OCI-LY3 (cell line): ENCODE results near the gene FXYD7.
A peak's percentile ranks its signal among the peaks of the same experiment; 100 is the strongest.
"Not testable (repeated sequence)": the region's sequence is repeated elsewhere in the genome, so short reads cannot be mapped to it uniquely, and the experiment has no call there.

Experiments
- H2AFZ ChIP-seq: fragments of 200-600, 300-600 bp; shearing (Covaris generic); 2 replicates; pipeline ENCODE4 v1.6.0; 2014; ENCODE audit warnings: antibody characterized with exemption, low read depth, low read length
- H3K27ac ChIP-seq: fragments of 200-600, 300-600 bp; sonication (generic); 2 replicates; pipeline ENCODE4 v1.5.1; 2014; ENCODE audit warnings: mild to moderate bottlenecking, low read length, moderate library complexity, mixed read lengths
- H3K27me3 ChIP-seq: fragments of 200-600, 300-600 bp; sonication (generic); 2 replicates; pipeline ENCODE4 v1.6.1; 2014; ENCODE audit warnings: low read depth, low read length, mixed read lengths
- H3K36me3 ChIP-seq: fragments of 200-600, 300-600 bp; sonication (generic); replicated peaks from 2 replicates; pipeline ENCODE3; 2014; ENCODE audit warnings: low read depth, low read length, mixed read lengths
- H3K4me1 ChIP-seq: fragments of 300-600, 200-600 bp; sonication (generic); 2 replicates; pipeline ENCODE4 v1.6.1; 2014; ENCODE audit warnings: low read length, mixed read lengths
- H3K4me2 ChIP-seq: fragments of 200-600, 300-600 bp; sonication (generic); 2 replicates; pipeline ENCODE4 v1.6.1; 2014; ENCODE audit warnings: low read length, mixed read lengths
- H3K4me3 ChIP-seq: fragments of 300-600, 200-600 bp; sonication (generic); 2 replicates; pipeline ENCODE4 v1.5.1; 2014; ENCODE audit warnings: antibody characterized with exemption, mild to moderate bottlenecking, low read length, moderate library complexity
- H3K79me2 ChIP-seq: fragments of 300-600, 200-600 bp; shearing (Covaris generic); 2 replicates; pipeline ENCODE4 v1.6.1; 2014; ENCODE audit warnings: mild to moderate bottlenecking, low read length, mixed read lengths
- H3K9ac ChIP-seq: fragments of 300-600, 200-600 bp; shearing (Covaris generic); 2 replicates; pipeline ENCODE4 v1.6.0; 2014; ENCODE audit warnings: mild to moderate bottlenecking, low read length, moderate library complexity
- H3K9me3 ChIP-seq: fragments of 200-600, 300-600 bp; shearing (Covaris generic); 2 replicates; pipeline ENCODE4 v1.6.1; 2014; ENCODE audit warnings: low read length, mixed read lengths; ENCODE audit not compliant: insufficient read depth
- H4K20me1 ChIP-seq: fragments of 200-600, 300-600 bp; sonication (generic); 2 replicates; pipeline ENCODE4 v1.6.1; 2016; ENCODE audit warnings: low read length, mixed read lengths; ENCODE audit not compliant: insufficient read depth
- CTCF ChIP-seq: fragments of 200-600, 300-600 bp; sonication (generic); IDR thresholded peaks from 2 replicates; pipeline ENCODE4 v1.5.1; 2014; ENCODE audit warnings: antibody characterized with exemption, low read length, low read depth
- EZH2phosphoT487 ChIP-seq: fragments of 200-600 bp; shearing (Covaris generic); IDR thresholded peaks from 2 replicates; pipeline ENCODE4 v1.6.1; 2018; ENCODE audit warnings: antibody characterized with exemption, mixed run types, low read depth

The FXYD7 gene

DNA sequence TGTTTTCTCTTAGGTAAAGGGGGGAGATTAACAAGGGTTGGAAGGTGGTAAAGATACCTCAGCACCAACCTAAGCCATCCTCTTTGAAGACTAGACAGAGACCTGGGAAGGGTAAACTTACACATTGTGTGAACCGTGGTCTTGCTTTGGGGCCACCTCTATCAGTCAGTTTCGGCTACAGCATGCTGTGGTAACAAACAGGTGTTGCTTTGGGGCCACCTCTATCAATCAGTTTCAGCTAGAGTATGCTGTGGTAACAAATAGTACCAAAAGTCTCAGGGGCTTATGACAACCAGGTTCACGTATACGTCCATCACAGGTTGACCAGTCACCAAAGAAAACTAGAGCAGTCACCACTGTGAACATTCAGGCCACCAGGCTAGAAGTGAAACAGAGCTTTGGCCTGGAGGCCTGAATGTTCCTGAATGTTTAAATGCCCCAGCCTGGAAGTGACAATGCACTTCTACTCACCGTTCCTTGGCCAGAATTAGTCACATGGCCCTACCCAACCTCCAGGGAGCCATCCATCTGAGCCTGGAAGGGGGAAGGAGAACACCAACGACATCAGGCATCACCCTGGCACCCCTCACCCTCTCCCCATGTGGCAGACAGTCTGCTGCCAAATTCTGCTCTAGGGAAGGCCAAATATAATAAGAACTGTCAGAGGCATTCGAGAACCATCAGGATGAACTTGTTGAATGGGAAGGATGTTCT, 3.8 kb downstream of the FXYD7 start:
- no peak overlapping the region for H3K9ac ChIP-seq
- TF ChIP-seq EZH2phosphoT487 = no peak
- TF ChIP-seq CTCF = no peak
- no peak overlapping the region for H3K4me3 ChIP-seq
- no peaks in the 10 kb centered on the region for H3K9me3 ChIP-seq
- H3K4me1 ChIP-seq = peaks cover 10% of the 10 kb centered on the region
- no peak overlapping the region for H2AFZ ChIP-seq
- H3K27me3 ChIP-seq = peaks cover 21% of the 10 kb centered on the region
- no peak overlapping the region for H3K27ac ChIP-seq
- no peaks in the 10 kb centered on the region for H4K20me1 ChIP-seq
- no peak overlapping the region for H3K4me2 ChIP-seq
- no peaks in the 10 kb centered on the region for H3K79me2 ChIP-seq
- H3K36me3 ChIP-seq = no peaks in the 10 kb centered on the region

- Histone ChIP-seq H3K9ac (no peak overlapping the region), H3K9me3 (no peaks in the 10 kb centered on the region), H3K36me3 (no peaks in the 10 kb centered on the region), H3K27me3 (peaks cover 18% of the 10 kb centered on the region), H3K4me1 (0 out of 2 replicates have a peak, but pooled peaks cover 4% of the 10 kb centered on the region), H4K20me1 (no peaks in the 10 kb centered on the region), H2AFZ (no peak overlapping the region), H3K27ac (no peak overlapping the region), H3K79me2 (no peaks in the 10 kb centered on the region), H3K4me3 (no peak overlapping the region), H3K4me2 (no peak overlapping the region)
- TF ChIP-seq CTCF = no peak
- no peak for TF ChIP-seq EZH2phosphoT487
Observed at GRCh38 chr19:35149463-35149862, 6.4 kb downstream of the FXYD7 start.

DNA sequence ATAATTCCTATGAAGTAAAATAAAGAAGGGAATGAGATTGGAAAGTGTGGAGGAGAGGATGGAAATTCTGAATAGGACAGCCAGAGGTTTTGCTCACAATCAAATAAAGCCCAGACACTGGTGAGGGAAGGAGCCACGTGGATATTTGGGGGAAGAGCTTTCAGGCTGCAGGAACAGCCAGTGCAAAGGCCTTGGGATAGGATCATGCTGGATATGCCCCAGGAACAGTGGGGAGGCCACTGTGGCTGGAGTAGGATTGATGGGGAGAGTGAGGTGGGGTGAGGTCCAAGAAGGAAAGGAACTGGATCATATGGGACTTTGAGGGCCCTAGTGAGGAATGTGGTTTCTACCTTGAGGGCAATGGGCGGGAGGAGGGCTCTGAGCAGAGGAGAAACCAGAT, 7.4 kb downstream of the FXYD7 start:
- no peak overlapping the region for H3K4me3 ChIP-seq
- TF ChIP-seq EZH2phosphoT487 = no peak
- TF ChIP-seq CTCF = no peak
- H3K4me1 ChIP-seq = peaks cover 5% of the 10 kb centered on the region; the same call in 1 of the 2 replicates
- peaks cover 2% of the 10 kb centered on the region; the same call in 1 of the 2 replicates for H3K79me2 ChIP-seq
- no peak overlapping the region for H2AFZ ChIP-seq
- H4K20me1 ChIP-seq = no peaks in the 10 kb centered on the region
- H3K9me3 ChIP-seq = no peaks in the 10 kb centered on the region
- H3K4me2 ChIP-seq = no peak overlapping the region
- no peaks in the 10 kb centered on the region for H3K36me3 ChIP-seq
- no peak overlapping the region for H3K9ac ChIP-seq
- no peak overlapping the region for H3K27ac ChIP-seq
- H3K27me3 ChIP-seq = peaks cover 12% of the 10 kb centered on the region

DNA sequence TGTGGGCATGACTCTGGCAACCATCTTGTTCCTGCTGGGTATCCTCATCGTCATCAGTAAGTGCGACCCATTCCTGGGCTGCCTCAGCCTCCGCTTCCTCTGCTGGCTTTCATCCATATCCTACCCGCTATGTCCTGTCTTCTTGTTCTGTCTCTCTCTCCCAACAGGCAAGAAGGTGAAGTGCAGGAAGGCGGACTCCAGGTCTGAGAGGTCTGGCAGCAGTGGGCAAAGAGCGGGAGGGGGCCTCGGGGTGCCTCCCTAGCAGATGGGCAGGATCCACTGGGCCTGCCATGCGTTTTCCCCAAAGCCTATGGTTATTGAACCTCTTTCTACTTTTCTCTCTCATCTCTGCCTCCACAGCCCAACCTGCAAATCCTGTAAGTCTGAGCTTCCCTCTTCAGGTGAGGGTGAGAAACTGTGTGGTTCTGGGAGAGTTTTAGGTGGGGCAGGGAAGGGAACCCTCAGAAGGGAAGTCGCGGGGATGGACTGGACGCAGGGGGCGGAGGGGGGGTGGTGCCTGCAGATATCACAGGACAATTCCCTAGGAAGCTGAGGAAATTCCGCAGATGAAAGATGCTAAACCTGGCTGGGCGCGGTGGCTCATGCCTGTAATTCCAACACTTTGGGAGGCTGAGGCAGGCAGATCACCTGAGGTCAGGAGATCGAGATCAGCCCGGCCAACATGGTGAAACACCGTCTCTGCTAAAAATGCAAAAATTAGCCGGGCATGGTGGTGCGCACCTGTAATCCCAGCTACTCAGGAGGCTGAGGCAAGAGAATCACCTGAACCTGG, 8.4 kb downstream of the FXYD7 start:
- no peak overlapping the region for H3K9ac ChIP-seq
- no peak overlapping the region for H3K27ac ChIP-seq
- no peak overlapping the region for H2AFZ ChIP-seq
- peaks cover 13% of the 10 kb centered on the region for H3K4me1 ChIP-seq
- peaks cover 12% of the 10 kb centered on the region for H3K27me3 ChIP-seq
- H3K36me3 ChIP-seq = peaks cover 6% of the 10 kb centered on the region
- H3K4me3 ChIP-seq = no peak overlapping the region
- no peaks in the 10 kb centered on the region for H4K20me1 ChIP-seq
- H3K9me3 ChIP-seq = no peaks in the 10 kb centered on the region
- H3K79me2 ChIP-seq = peaks cover 9% of the 10 kb centered on the region
- TF ChIP-seq EZH2phosphoT487 = no peak
- TF ChIP-seq CTCF = no peak
- no peak overlapping the region for H3K4me2 ChIP-seq

DNA sequence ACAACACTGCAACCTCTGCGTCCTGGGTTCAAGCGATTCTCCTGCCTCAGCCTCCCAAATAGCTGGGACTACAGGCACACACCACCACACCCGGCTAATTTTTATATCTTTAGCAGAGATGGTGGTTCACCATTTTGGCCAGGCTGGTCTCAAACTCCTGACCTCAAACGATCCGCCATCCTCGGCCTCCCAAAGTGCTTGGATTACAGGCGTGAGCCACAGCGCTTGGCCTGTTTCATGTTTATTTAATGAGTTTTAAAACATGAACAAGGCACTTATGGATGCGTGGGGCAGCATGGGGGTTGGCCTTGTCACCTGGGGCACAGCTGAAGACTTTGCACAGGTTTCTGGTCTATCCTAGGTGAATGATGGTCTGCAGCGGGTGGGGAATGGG, 10.1 kb downstream of the FXYD7 start:
- peaks cover 12% of the 10 kb centered on the region for H3K27me3 ChIP-seq
- H3K79me2 ChIP-seq, H4K20me1 ChIP-seq, H2AFZ ChIP-seq, H3K9me3 ChIP-seq, H3K27ac ChIP-seq, H3K9ac ChIP-seq: not testable (repeated sequence)
- peaks cover 16% of the 10 kb centered on the region for H3K36me3 ChIP-seq
- H3K4me3 ChIP-seq = peak overlapping the region; percentile 81
- peaks cover 13% of the 10 kb centered on the region for H3K4me1 ChIP-seq
- peak overlapping the region; percentile 94 for H3K4me2 ChIP-seq
